Mesendoderm (in vitro differentiated cells): ENCODE data around the gene MARK1. TPM values are rescaled to one million over a fixed set of nuclear protein-coding genes. Genes with fewer than 3 reads are reported as not detected.

ENCODE experiments used
- DNase-seq: peaks from one replicate; pipeline ENCODE4 v3.0.0; 2013
- H2AK5ac ChIP-seq: 2 replicates; pipeline ENCODE4 v1.6.1; 2013; ENCODE audit warnings: low read length, inconsistent platforms
- H2BK120ac ChIP-seq: 2 replicates; pipeline ENCODE4 v1.6.1; 2013; ENCODE audit warnings: low read depth, mild to moderate bottlenecking, low read length, moderate library complexity, mixed read lengths
- H2BK15ac ChIP-seq: replicated peaks from 2 replicates; pipeline ENCODE4 v1.6.1; 2013; ENCODE audit warnings: low read depth, mild to moderate bottlenecking, moderate library complexity
- H2BK5ac ChIP-seq: 2 replicates; pipeline ENCODE4 v1.6.1; 2013; ENCODE audit warnings: low read length, inconsistent platforms
- H3K18ac ChIP-seq: 2 replicates; pipeline ENCODE4 v1.6.1; 2013; ENCODE audit warnings: mild to moderate bottlenecking, low read length, mixed read lengths
- H3K23ac ChIP-seq: one replicate; pipeline ENCODE4 v1.6.1; 2013; ENCODE audit warnings: low read length
- H3K27ac ChIP-seq: 2 replicates; pipeline ENCODE4 v1.5.1; 2013; ENCODE audit warnings: low read depth, mild to moderate bottlenecking, inconsistent platforms, low read length, moderate library complexity
- H3K27me3 ChIP-seq: 2 replicates; pipeline ENCODE4 v1.6.1; 2013; ENCODE audit warnings: low read length, control low read depth, mild to moderate bottlenecking, inconsistent platforms; ENCODE audit not compliant: insufficient read depth, poor library complexity
- H3K36me3 ChIP-seq: 2 replicates; pipeline ENCODE4 v1.6.1; 2013; ENCODE audit warnings: low read length, inconsistent platforms; ENCODE audit not compliant: control insufficient read depth, insufficient read depth
- H3K4ac ChIP-seq: one replicate; pipeline ENCODE4 v1.6.1; 2013; ENCODE audit warnings: low read depth, mild to moderate bottlenecking, low read length, moderate library complexity
- H3K4me1 ChIP-seq: 2 replicates; pipeline ENCODE4 v1.6.1; 2013; ENCODE audit warnings: low read depth, low read length, inconsistent platforms; ENCODE audit not compliant: control insufficient read depth
- H3K4me2 ChIP-seq: 2 replicates; pipeline ENCODE4 v1.6.1; 2013; ENCODE audit warnings: low read length
- H3K4me3 ChIP-seq: 2 replicates; pipeline ENCODE4 v1.5.1; 2013; ENCODE audit warnings: mild to moderate bottlenecking, low read length
- H3K56ac ChIP-seq: one replicate; pipeline ENCODE4 v1.6.1; 2013; ENCODE audit warnings: low read length
- H3K79me1 ChIP-seq: 2 replicates; pipeline ENCODE4 v1.6.1; 2013; ENCODE audit warnings: low read length, inconsistent platforms
- H3K79me2 ChIP-seq: 2 replicates; pipeline ENCODE4 v1.6.1; 2013; ENCODE audit warnings: mild to moderate bottlenecking, low read length; ENCODE audit not compliant: control insufficient read depth, insufficient read depth
- H3K9ac ChIP-seq: 2 replicates; pipeline ENCODE4 v1.6.1; 2013; ENCODE audit warnings: low read length, inconsistent platforms
- H4K5ac ChIP-seq: one replicate; pipeline ENCODE4 v1.6.1; 2013; ENCODE audit warnings: low read length
- H4K8ac ChIP-seq: one replicate; pipeline ENCODE4 v1.6.1; 2013; ENCODE audit warnings: low read depth, mild to moderate bottlenecking, control low read depth, low read length, moderate library complexity
- WGBS: extraction: QIAGEN DNeasy Blood & Tissue Kit; methylation state at CpG from one replicate; pipeline ENCODE4 v1.1.7; 2013; ENCODE audit warnings: low lambda C conversion rate, missing lambda C conversion rate; ENCODE audit not compliant: insufficient coverage; ENCODE audit errors: extremely low coverage; 5-methylcytosine and 5-hydroxymethylcytosine counted together
- polyA plus RNA-seq, 2 experiments: library from polyadenylated mRNA; stranded (reverse); fragments of 200-250 nt; gene quantifications; one replicate each; pipeline ENCODE4 v1.2.3, GENCODE V29; 2013

Gene MARK1
- polyA plus RNA-seq (2013, experiment 1 of 2), result 10.8 TPM
- 12.0 TPM for polyA plus RNA-seq (2013, experiment 2 of 2)

DNA sequence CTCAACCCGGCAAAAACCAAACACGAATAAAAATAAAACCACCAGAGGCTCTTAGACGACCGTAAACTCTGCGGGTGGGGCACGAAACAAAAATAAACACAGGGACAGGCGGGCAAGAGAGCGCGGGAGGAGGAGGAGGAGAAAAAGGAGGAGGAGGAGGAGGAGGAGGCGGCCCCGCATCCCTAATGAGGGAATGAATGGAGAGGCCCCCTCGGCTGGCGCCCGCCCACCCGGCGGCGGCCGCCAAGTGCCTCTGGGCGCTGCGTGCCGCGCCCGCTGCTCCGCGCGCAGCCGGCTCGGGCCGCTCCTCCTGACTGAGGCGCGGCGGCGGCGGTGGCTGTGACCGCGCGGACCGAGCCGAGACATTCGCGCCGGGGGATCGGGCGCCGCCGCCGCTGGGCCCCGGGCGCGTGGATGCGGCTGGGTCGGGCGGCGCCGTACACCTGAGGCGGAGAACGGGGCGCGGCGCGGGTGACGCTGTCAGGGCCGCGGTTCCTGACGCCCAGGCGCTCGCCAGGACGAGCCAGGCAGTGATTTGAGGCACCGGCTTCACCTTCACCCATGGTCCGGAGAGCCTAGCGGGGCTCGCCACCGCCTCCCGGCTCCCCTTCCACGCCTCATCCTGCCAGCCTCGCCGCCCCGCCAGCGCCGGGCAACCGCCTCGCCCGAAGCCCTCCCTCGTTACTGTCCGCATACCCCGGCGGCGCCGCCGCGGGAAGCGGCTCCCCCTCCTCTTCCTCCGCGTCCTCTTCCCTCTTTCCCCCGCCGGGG is at the start of gene MARK1:
TSS of gene MARK1 (plus strand) at position 229 of the 771 bp plus-strand sequence. CDS start 687 bp downstream, outside the sequence.
- H3K27ac ChIP-seq, result peak within 1 kb of the TSS; percentile 77
- peak within 1 kb of the TSS; percentile 83 for H3K23ac ChIP-seq
- no peak within 1 kb of the TSS for H2BK15ac ChIP-seq
- peak within 1 kb of the TSS; percentile 28 for H4K8ac ChIP-seq
- whole genome bisulfite sequencing, result no CpG with 5 or more reads among the region's 96 CpGs
- H3K79me2 ChIP-seq, result peaks cover 28% of the 10 kb centered on the region
- H3K4ac ChIP-seq, result peak within 1 kb of the TSS; percentile 56
- peak within 1 kb of the TSS; percentile 21 for H2BK120ac ChIP-seq
- peak within 1 kb of the TSS; percentile 74 for H2BK5ac ChIP-seq
- H3K36me3 ChIP-seq, result no peaks in the 10 kb centered on the region
- H4K5ac ChIP-seq, result no peak within 1 kb of the TSS
- H3K4me1 ChIP-seq, result peaks cover 2% of the 10 kb centered on the region
- no peaks in the 10 kb centered on the region for H3K27me3 ChIP-seq
- peak within 1 kb of the TSS; percentile 84 for H3K9ac ChIP-seq
- H3K4me2 ChIP-seq, result peak within 1 kb of the TSS; percentile 100
- H3K56ac ChIP-seq, result peak within 1 kb of the TSS; percentile 97
- peak within 1 kb of the TSS; percentile 72 for H3K4me3 ChIP-seq
- H3K18ac ChIP-seq, result peak within 1 kb of the TSS; percentile 94
- peaks cover 5% of the 10 kb centered on the region for H3K79me1 ChIP-seq
- peak; percentile 76 for DNase-seq
- no peak within 1 kb of the TSS for H2AK5ac ChIP-seq

DNA sequence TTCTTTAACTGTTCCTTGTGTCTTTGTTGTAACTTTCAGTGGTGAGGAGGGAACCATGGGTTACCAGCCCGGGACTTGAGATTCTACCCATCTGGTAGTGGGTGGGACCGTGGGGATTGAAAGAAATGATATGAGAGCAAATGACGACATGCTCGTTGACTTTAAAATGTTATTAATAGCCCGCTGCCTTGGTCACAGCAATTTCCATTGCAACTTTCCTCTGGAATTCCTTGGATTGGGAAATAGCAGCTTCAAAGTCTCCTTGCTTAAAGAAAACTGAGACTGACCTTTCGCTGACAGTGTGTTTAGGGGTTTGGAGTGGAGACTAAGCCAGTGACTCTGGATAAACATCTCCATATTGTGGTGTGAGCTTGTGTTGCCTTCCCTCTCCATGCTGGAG is 44.2 kb upstream of the MARK1 start:
- peak overlapping the region; percentile 44 for H3K18ac ChIP-seq
- no peak overlapping the region for H2BK15ac ChIP-seq
- H2AK5ac ChIP-seq, result no peak overlapping the region
- H3K79me2 ChIP-seq, result no peaks in the 10 kb centered on the region
- H3K27me3 ChIP-seq, result no peaks in the 10 kb centered on the region
- no peak overlapping the region for H3K9ac ChIP-seq
- WGBS, result no CpG with 5 or more reads among the region's 6 CpGs
- no peak overlapping the region for H3K27ac ChIP-seq
- no peak overlapping the region for H3K4me2 ChIP-seq
- H2BK5ac ChIP-seq, result no peak overlapping the region
- no peak overlapping the region for H3K56ac ChIP-seq
- H3K36me3 ChIP-seq, result no peaks in the 10 kb centered on the region
- H3K79me1 ChIP-seq, result no peaks in the 10 kb centered on the region
- peak overlapping the region; percentile 8 for H2BK120ac ChIP-seq
- no peaks in the 10 kb centered on the region for H3K4me1 ChIP-seq
- DNase-seq, result no peak
- H3K4ac ChIP-seq, result no peak overlapping the region
- H4K5ac ChIP-seq, result no peak overlapping the region
- H3K23ac ChIP-seq, result no peak overlapping the region
- H4K8ac ChIP-seq, result no peak overlapping the region
- no peak overlapping the region for H3K4me3 ChIP-seq

DNA sequence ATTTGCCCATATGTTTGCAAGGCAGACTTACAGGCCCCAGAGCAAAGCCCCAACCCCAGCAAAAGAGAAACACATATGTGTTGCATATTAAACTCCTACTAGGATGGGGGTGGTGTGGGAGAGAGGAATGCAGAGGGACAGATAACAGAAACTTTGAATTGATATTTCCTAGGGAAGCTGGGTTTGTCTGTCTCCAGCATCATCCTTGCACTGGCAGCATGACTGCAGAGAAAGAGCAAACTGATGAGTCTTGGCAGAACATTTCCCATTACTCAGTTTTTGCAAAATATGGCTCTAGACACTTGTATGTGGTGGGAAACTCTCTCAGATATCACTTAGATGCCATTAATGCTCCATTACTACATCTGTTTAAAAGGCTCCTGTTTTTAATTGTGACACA is 43.8 kb upstream of the MARK1 start:
- Histone ChIP-seq H3K56ac (no peak overlapping the region), H2BK120ac (no peak overlapping the region), H2AK5ac (no peak overlapping the region), H3K4me1 (no peaks in the 10 kb centered on the region), H3K79me2 (no peaks in the 10 kb centered on the region), H2BK5ac (no peak overlapping the region), H3K4ac (no peak overlapping the region), H3K36me3 (no peaks in the 10 kb centered on the region), H3K23ac (no peak overlapping the region), H3K9ac (no peak overlapping the region), H4K8ac (no peak overlapping the region), H2BK15ac (no peak overlapping the region), H3K79me1 (no peaks in the 10 kb centered on the region), H3K18ac (peak overlapping the region; percentile 44), H3K4me2 (no peak overlapping the region), H3K4me3 (no peak overlapping the region), H4K5ac (no peak overlapping the region), H3K27me3 (no peaks in the 10 kb centered on the region), H3K27ac (no peak overlapping the region)
- DNase-seq, result no peak

DNA sequence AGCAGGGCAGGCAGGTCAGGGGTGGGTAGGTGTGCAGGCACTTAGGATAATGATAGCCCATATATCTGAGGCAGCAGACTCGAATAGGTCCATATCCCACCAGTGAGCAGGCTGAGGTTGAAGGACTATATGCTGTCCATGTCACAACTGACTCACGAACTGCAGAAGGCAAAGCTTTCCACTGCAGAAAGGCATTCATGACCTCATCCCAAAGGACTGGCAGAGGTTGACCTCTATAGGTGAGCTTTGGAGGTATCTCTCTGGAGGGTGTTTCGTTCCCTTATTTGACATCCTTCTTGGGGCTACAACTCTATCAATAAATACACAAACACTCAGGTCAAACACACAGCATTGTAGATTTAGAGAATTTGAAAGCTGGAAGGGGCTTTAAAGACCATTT is 42.8 kb upstream of the MARK1 start:
- H2BK15ac ChIP-seq, result no peak overlapping the region
- H3K4ac ChIP-seq, result no peak overlapping the region
- no peak overlapping the region for H3K9ac ChIP-seq
- H3K56ac ChIP-seq, result no peak overlapping the region
- peak; percentile 85 for DNase-seq
- no peaks in the 10 kb centered on the region for H3K79me2 ChIP-seq
- no peak overlapping the region for H4K8ac ChIP-seq
- no peak overlapping the region for H3K23ac ChIP-seq
- no peak overlapping the region for H4K5ac ChIP-seq
- no CpG with 5 or more reads among the region's 3 CpGs for WGBS
- no peak overlapping the region for H2BK5ac ChIP-seq
- H3K18ac ChIP-seq, result no peak overlapping the region
- H3K27me3 ChIP-seq, result no peaks in the 10 kb centered on the region
- H3K4me3 ChIP-seq, result no peak overlapping the region
- H2BK120ac ChIP-seq, result no peak overlapping the region
- no peaks in the 10 kb centered on the region for H3K4me1 ChIP-seq
- no peak overlapping the region for H3K27ac ChIP-seq
- H2AK5ac ChIP-seq, result no peak overlapping the region
- no peaks in the 10 kb centered on the region for H3K79me1 ChIP-seq
- H3K4me2 ChIP-seq, result no peak overlapping the region
- no peaks in the 10 kb centered on the region for H3K36me3 ChIP-seq

DNA sequence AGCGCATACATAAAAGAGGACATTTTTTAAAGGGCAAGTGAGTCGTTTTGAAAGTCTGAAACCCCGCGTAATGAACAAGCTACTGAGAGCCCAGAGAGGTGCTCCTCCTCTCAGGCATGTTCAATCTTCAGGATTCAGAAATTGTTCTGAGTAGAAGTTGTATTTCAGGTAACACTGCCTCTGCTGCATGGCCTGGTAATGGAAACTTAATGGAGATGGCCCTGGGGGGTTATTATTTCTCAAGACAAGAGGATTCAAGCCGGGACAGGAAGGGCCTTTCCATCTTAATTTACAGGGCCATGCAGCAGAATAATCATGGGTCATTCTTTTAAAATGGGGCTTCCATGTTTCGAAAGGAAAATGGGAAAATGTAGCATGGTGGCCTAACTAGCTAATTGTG is 42.1 kb upstream of the MARK1 start:
- no peak for DNase-seq
- Histone ChIP-seq H3K4me3 (no peak overlapping the region), H3K36me3 (no peaks in the 10 kb centered on the region), H3K4me2 (no peak overlapping the region), H3K9ac (no peak overlapping the region), H3K27me3 (no peaks in the 10 kb centered on the region), H4K8ac (no peak overlapping the region), H3K4ac (no peak overlapping the region), H3K56ac (no peak overlapping the region), H3K27ac (no peak overlapping the region), H2BK120ac (no peak overlapping the region), H2BK5ac (no peak overlapping the region), H3K23ac (no peak overlapping the region), H3K18ac (no peak overlapping the region), H4K5ac (no peak overlapping the region), H3K4me1 (no peaks in the 10 kb centered on the region), H3K79me1 (no peaks in the 10 kb centered on the region), H3K79me2 (no peaks in the 10 kb centered on the region), H2AK5ac (no peak overlapping the region), H2BK15ac (no peak overlapping the region)
- WGBS, result no CpG with 5 or more reads among the region's 6 CpGs
